Stimulated activated CD8-positive, alpha-beta memory T cell treated with anti-CD3 and anti-CD28 coated beads, Interleukin-12 subunit alpha, Interleukin-12 subunit beta, amount 100 ng/mL, for 24 hours (primary cell): ENCODE results near the gene TMEM170A.
A peak's percentile ranks its signal among the peaks of the same experiment; 100 is the strongest.
"Not testable (repeated sequence)": the region's sequence is repeated elsewhere in the genome, so short reads cannot be mapped to it uniquely, and the experiment has no call there.

Source experiments
- DNase-seq: peaks from one replicate; pipeline ENCODE4 v3.0.0-alpha.2; 2020; ENCODE audit errors: extremely low read depth

Gene TMEM170A

DNA sequence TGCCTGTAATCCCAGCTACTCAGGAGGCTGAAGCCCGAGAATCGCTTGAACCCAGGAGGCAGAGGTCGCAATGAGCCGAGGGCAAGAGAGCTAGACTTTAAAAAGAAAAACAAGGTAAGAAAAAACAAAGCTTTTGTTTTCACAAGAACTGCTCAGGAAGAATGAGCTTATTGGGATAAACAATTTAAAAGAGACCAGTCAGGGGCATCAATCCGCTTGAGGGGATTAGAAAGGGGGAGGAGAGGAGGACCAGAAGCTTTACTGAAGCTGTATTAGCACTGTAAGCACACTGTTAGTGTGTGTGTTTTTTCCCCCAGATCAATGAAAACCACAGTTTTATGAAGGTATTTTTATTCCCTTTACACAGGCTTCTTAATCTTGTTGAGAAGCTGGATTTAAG, 8.8 kb downstream of the TMEM170A start:
- no peak for DNase-seq

DNA sequence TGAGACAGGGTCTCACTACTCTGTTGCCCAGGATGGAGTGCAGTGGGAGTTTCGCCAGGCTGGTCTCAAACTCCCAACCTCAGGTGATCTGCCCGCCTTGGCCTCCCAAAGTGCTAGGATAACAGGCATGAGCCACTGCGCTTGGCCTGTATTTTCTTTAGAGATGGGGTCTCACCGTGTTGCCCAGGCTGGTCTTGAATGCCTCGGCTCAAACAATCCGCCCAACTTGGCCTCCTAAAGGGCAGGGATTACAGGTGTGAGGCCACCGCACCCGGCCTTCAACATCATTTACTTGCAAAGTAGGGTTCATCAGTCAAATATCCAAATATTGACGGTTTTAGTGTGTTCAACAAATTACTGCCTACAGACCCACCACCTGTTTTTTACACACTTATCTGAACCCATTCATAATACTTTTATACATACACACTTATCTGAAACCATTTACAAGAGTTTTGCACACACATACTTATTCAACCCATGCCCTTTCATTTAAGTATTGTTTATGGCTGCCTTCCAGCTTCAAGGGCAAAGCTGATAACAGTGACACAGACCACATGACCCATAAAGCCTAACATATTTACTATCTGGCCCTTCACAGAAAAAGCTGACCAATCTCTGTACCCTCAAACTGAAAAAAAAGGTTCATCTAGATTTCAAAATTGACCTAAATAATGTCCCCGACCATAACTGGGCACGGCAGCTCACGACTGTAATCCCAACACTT, 11.9 kb downstream of the TMEM170A start:
- no peak for DNase-seq

- DNase-seq = no peak
These were observed 18.1 kb downstream of the TMEM170A start for GRCh38 chr16:75446416-75446815.

DNA sequence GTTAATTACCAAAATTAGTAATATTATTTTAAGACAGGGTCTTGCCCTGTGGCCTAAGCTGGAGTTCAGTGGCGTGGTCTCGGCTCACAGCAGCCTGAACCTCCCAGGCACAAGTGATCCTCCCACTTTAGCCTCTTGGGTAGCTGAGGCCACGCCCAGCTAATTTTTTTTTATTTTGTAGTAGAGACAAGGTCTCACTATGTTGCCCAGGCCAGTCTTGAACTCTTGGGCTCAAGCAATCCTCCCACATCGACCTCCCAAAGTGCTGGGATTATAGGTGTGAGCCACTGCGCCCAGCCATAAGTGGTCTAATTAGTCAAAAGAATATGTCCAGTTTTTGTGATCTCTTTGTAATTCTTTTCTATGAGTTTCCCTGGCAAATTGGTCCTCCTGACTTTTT, 19.2 kb downstream of the TMEM170A start:
- no peak for DNase-seq

- no peak for DNase-seq
These were observed 21.2 kb downstream of the TMEM170A start for GRCh38 chr16:75443298-75443697.

DNA sequence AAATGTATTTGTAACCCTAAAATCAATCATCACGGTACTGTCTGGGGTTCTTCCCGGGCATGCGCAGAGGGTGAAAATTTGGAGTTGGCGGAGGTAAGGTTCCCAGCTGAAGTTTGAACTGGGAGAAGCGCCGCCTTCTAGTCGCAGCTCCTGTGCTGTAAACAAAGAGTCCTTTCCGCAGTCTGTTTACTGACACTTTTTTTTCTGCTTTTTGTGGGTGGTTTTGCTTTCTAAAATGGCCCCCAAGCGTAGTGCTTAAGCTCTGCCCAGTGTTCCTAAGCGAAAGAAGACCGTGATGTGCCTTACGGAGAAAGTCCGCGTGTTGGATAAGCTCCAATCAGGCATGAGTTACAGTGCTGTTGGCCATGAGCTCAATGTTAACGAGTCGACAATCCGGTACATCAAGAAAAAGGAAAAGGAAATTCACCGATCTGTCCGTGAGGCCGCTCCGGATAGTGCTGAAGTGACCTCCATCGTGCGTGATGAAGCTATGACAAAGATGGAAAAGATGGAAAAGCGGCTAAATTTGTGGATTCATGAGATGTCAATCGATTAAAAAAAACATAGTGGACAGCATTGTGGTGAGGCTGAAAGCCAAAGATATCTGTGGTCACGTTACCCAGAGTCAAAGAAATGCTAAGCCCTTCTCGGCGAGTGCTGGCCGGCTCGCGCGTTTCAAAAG, 30.6 kb downstream of the TMEM170A start:
- DNase-seq = no peak

- DNase-seq = peak; percentile 92
These were observed 31.4 kb downstream of the TMEM170A start, which contains the start of gene CFDP1 for GRCh38 chr16:75432828-75433731. Gene CFDP1 (minus strand): TSS chr16:75433503. CDS start chr16:75433352, 151 bp downstream.

GRCh38 chr16:75429621-75430403, 34.7 kb downstream of the TMEM170A start:
- DNase-seq = no peak

- not testable (repeated sequence) for DNase-seq
These were observed 38.0 kb downstream of the TMEM170A start for GRCh38 chr16:75426524-75426923.

DNA sequence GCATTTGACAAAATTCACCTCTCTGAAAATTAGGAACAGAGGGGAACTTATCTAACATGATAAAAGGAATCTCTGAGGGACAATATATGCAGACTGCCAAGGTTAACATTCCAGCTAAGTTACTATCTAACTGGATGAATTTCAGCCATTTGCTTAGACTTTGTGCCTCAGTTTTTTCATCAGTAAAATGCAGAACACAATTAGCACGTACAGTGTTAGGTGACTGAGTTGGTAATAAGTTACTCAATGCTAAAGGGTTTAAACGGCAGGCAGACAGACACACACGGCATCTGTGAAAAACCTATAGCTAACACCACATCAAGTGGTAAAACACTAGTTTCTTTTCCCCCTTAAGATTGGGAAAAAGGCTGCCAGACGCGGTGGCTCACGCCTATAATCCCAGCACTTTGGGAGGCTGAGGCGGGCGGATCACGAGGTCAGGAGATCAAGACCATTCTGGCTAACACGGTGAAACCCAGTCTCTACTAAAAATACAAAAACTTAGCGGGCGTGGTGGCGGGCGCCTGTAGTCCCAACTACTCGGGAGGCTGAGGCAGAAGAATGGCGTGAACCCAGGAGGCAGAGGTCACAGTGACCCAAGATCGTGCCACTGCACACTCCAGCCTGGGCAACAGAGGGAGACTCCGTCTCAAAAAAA, 40.3 kb downstream of the TMEM170A start:
- not testable (repeated sequence) for DNase-seq

DNA sequence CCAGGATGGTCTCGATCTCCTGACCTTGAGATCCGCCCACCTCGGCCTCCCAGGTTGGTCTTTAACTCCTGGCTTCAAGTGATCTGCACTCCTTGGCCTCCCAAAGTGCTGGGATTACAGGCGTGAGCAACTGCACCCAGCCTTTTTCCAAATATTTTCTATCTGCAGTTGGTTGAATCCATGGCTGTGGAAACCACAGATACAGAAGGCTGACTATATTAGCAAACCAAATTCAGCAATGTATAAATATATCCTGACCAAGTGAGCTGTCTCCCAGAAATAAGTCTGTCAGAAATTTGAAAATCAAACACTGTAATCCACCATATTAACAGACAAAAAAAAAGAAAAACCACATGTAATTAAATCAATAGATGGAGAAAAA, 40.8 kb downstream of the TMEM170A start:
- DNase-seq = no peak

GRCh38 chr16:75421820-75422126, 42.7 kb downstream of the TMEM170A start:
- DNase-seq = no peak

GRCh38 chr16:75420987-75421819, 43.3 kb downstream of the TMEM170A start:
- DNase-seq = no peak

- DNase-seq = no peak
These were observed 47.5 kb downstream of the TMEM170A start for GRCh38 chr16:75416904-75417565.

GRCh38 chr16:75415169-75415905, 49.2 kb downstream of the TMEM170A start:
- no peak for DNase-seq

- no peak for DNase-seq
These were observed 50.5 kb downstream of the TMEM170A start for GRCh38 chr16:75413951-75414350.

DNA sequence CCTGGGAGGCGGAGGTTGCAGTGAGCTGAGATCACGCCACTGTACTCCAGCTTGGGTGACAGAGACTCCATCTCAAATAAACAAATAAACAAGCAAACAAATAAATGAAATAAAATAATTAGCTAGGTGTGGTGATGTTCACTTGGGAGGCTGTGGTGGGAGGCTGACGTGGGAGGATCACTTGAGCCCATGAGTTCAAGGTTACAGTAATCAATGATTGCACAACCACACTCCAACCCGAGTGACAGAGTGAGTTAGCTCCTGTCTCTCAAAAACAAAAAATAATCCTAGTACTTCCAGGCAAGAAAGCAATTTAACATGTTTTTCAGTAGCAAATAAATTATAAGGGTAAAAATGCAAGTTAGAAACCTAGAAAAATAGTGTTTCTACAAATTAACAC, 57.5 kb downstream of the TMEM170A start:
- DNase-seq = no peak

- DNase-seq = no peak
These were observed 61.5 kb downstream of the TMEM170A start for GRCh38 chr16:75402821-75403475.
